K562 (cell line): Measurements from ENCODE around the gene PRRT1. TPM values are rescaled to one million over a fixed set of nuclear protein-coding genes. Genes with fewer than 3 reads are reported as not detected.

ENCODE experiments used
- ATAC-seq: fragments of 200-7000 bp; cut with Tn5 transposase; 3 replicates; pipeline ENCODE4 v1.9.1; 2020; ENCODE audit warnings: moderate library complexity
- Bru-seq: library from RNA; stranded (reverse); fragments of 400-500 nt; gene quantifications from one replicate; lab custom pipeline; 2021; lab: Mats Ljungman, UMichigan
- BruChase-seq, 2 experiments: library from RNA; stranded (reverse); fragments of 400-500 nt; gene quantifications; one replicate each; lab custom pipeline; 2021; lab: Mats Ljungman, UMichigan
- BruUV-seq: library from RNA; stranded (reverse); fragments of 400-500 nt; replicated peaks from 2 replicates; lab custom pipeline; 2021; lab: Mats Ljungman, UMichigan
- CTCF ChIA-PET: fragments of 300-600 bp; formaldehyde crosslinking; extraction: SDS; loops from one replicate; lab custom pipeline; 2021; ENCODE audit warnings: low intra/inter-chr PET ratio; lab: Yijun Ruan, JAX
- POLR2A ChIA-PET: fragments of 300-600, 350-650 bp; sonication (Branson Sonifier 250); formaldehyde crosslinking; extraction: SDS; loops from one replicate; lab custom pipeline; 2021; ENCODE audit warnings: antibody characterized with exemption, inconsistent platforms; lab: Yijun Ruan, JAX
- DNase-seq, 4 experiments: peaks; one replicate each; pipeline versions ENCODE4 v3.0.0 to v3.0.0-alpha.2; 2011 to 2018; ENCODE audit warnings: low spot score in 3 of 4, mixed read lengths in 3 of 4; ENCODE audit errors: extremely low read depth in 1 of 4
- FAIRE-seq: peaks from 2 replicates; lab custom pipeline; 2011; peaks lifted over from hg19 to GRCh38; lab: Jason Lieb, UNC
- H2AFZ ChIP-seq: 2 replicates; pipeline ENCODE4 v1.6.0; 2011; ENCODE audit warnings: low read depth, low read length, control low read depth, inconsistent platforms
- H3K27ac ChIP-seq: fragments of 200-600 bp; 3 replicates; pipeline ENCODE4 v1.8.0; 2011; ENCODE audit warnings: low read depth, mild to moderate bottlenecking, control low read depth, inconsistent platforms, low read length, moderate library complexity, mixed read lengths; ENCODE audit errors: extremely low read depth
- H3K27me3 ChIP-seq, 2 experiments: fragments of 300-600 bp in 1 of 2; 2 replicates in 1 of 2; 3 replicates in 1 of 2; pipeline versions ENCODE4 v1.6.0 to v1.8.0; 2011; ENCODE audit warnings: inconsistent platforms in 2 of 2, low read length in 2 of 2, mild to moderate bottlenecking in 1 of 2, mixed read lengths in 1 of 2, moderate library complexity in 1 of 2; ENCODE audit not compliant: control insufficient read depth in 2 of 2, insufficient read depth in 2 of 2
- H3K36me3 ChIP-seq: fragments of 300-600 bp; 3 replicates; pipeline ENCODE4 v1.8.0; 2011; ENCODE audit warnings: mild to moderate bottlenecking, low read length, inconsistent platforms; ENCODE audit not compliant: control insufficient read depth, insufficient read depth
- H3K4me1 ChIP-seq, 2 experiments: fragments of 200-600 bp in 1 of 2; replicated peaks in 1 of 2; 2 replicates in 1 of 2; 3 replicates in 1 of 2; pipeline versions ENCODE4 v1.5.1 to v1.8.0; 2011; ENCODE audit warnings: inconsistent platforms in 2 of 2, low read length in 2 of 2, mild to moderate bottlenecking in 1 of 2, mixed read lengths in 1 of 2, moderate library complexity in 1 of 2; ENCODE audit not compliant: control insufficient read depth in 2 of 2, insufficient read depth in 2 of 2
- H3K4me2 ChIP-seq: 2 replicates; pipeline ENCODE4 v1.6.1; 2011; ENCODE audit warnings: low read length, control low read depth, inconsistent platforms, mixed read lengths; ENCODE audit not compliant: insufficient read depth
- H3K4me3 ChIP-seq: fragments of 200-600 bp; sonication (generic), shearing (Covaris generic); 2 replicates; pipeline ENCODE4 v1.5.1; 2016; ENCODE audit warnings: control low read depth, inconsistent platforms
- H3K79me2 ChIP-seq: fragments of 200-600 bp; 3 replicates; pipeline ENCODE4 v1.8.0; 2011; ENCODE audit warnings: low read length, inconsistent platforms; ENCODE audit not compliant: control insufficient read depth, insufficient read depth
- H3K9ac ChIP-seq, 2 experiments: 2 replicates each; pipeline versions ENCODE4 v1.6.0 to v1.6.1; 2011; ENCODE audit warnings: low read depth in 2 of 2, low read length in 2 of 2, control low read depth in 1 of 2, inconsistent platforms in 1 of 2, mild to moderate bottlenecking in 1 of 2, mixed read lengths in 1 of 2; ENCODE audit not compliant: insufficient read depth in 1 of 2
- H3K9me1 ChIP-seq: one replicate; pipeline ENCODE4 v1.6.0; 2011; ENCODE audit warnings: inconsistent platforms, mild to moderate bottlenecking, low read length, moderate library complexity; ENCODE audit not compliant: control insufficient read depth, insufficient read depth
- H3K9me3 ChIP-seq: replicated peaks from 2 replicates; pipeline ENCODE4 v1.5.1; 2011; ENCODE audit warnings: low read depth, low read length, inconsistent platforms; ENCODE audit not compliant: control insufficient read depth, insufficient read depth
- H4K20me1 ChIP-seq: replicated peaks from 2 replicates; pipeline ENCODE4 v1.6.1; 2011; ENCODE audit warnings: low read length, inconsistent platforms, mixed read lengths; ENCODE audit not compliant: control insufficient read depth, insufficient read depth
- SPI1 ChIP-seq: IDR thresholded peaks from 2 replicates; pipeline ENCODE4 v1.6.1; 2011; ENCODE audit warnings: low read depth, low read length, control low read depth, borderline replicate concordance
- ZNF699 ChIP-seq: fragments of 250-450 bp; sonication (Bioruptor Pico); IDR thresholded peaks from 2 replicates; pipeline ENCODE4 v1.8.0; 2021; ENCODE audit warnings: mild to moderate bottlenecking, moderate library complexity; ENCODE audit not compliant: insufficient replicate concordance
- ZNF707 ChIP-seq: fragments of 250-450 bp; sonication (Bioruptor Pico); conservative IDR thresholded peaks from 2 replicates; pipeline ENCODE4 v1.8.0; 2022; ENCODE audit warnings: inconsistent platforms, mild to moderate bottlenecking, moderate library complexity
- WGBS: fragments of 100-300 bp; shearing (Covaris generic); methylation state at CpG from one replicate; pipeline ENCODE4 v1.1.6; 2016; ENCODE audit warnings: low coverage, mixed read lengths; ENCODE audit not compliant: insufficient coverage; ENCODE audit errors: missing lambda C conversion rate; 5-methylcytosine and 5-hydroxymethylcytosine counted together
- in situ Hi-C: fragments of 300-500 bp; cut with MboI; formaldehyde crosslinking; loops from 4 replicates; pipeline ENCODE4 v1.15.0; 2018; ENCODE audit warnings: inconsistent platforms, mixed read lengths
- intact Hi-C: fragments of 100-400 bp; cut with micrococcal nuclease; formaldehyde crosslinking; loops from 2 replicates; pipeline ENCODE4 v1.14.2; 2022
- long read RNA-seq, 3 experiments: library from polyadenylated mRNA in 2 of 3; library from RNA in 1 of 3; unstranded in 2 of 3; stranded (forward) in 1 of 3; transcript quantifications; one replicate each; pipeline ENCODE4 v2.0.0, GENCODE V29; 2019 to 2022
- polyA minus RNA-seq, 3 experiments: library from RNA; depleted of rRNA, polyadenylated mRNA; stranded (reverse); fragments of >200 nt; gene quantifications; 2 replicates each; pipeline ENCODE4 v1.2.3, GENCODE V29; 2011
- polyA plus RNA-seq, 8 experiments: library from polyadenylated mRNA; depleted of rRNA in 4 of 8; stranded (reverse) in 5 of 8; unstranded in 3 of 8; fragments of >200 nt; fragmentation: Nextera tagmentation in 2 of 8; fragmentation: Illumina TruSeq in 1 of 8; extraction: Ambion mirVana in 2 of 8; extraction: Trizol in 1 of 8; gene quantifications; 2 replicates each; pipeline versions ENCODE4 v1.2.1 to v1.2.3, GENCODE V29; 2011 to 2014; ENCODE audit warnings: inconsistent platforms in 1 of 8, missing spikeins in 1 of 8
- total RNA-seq, 7 experiments: library from RNA; depleted of rRNA in 6 of 7; stranded (reverse); fragments of >200 nt in 6 of 7; fragmentation: Illumina TruSeq in 2 of 7; extraction: Trizol in 2 of 7; gene quantifications; 2 replicates each; pipeline versions ENCODE4 v1.2.1 to v1.2.3, GENCODE V29; 2011 to 2021; ENCODE audit warnings: low replicate concordance in 1 of 7
- TF ChIP-seq, protein P1 (sequence below): fragments of 450-650 bp; IDR thresholded peaks from one replicate; pipeline ENCODE4 v1.6.1; 2018; ENCODE audit warnings: mild to moderate bottlenecking, moderate library complexity; ENCODE audit not compliant: partially characterized antibody
- TF ChIP-seq, protein P2 (sequence below), 2 experiments: fragments of 450-650 bp in 1 of 2; sonication (generic) in 1 of 2; formaldehyde crosslinking in 1 of 2; IDR thresholded peaks in 1 of 2; conservative IDR thresholded peaks in 1 of 2; 2 replicates each; pipeline versions ENCODE4 v1.6.1 to v1.8.1; 2016 to 2023; ENCODE audit warnings: mild to moderate bottlenecking in 2 of 2, moderate library complexity in 2 of 2, inconsistent platforms in 1 of 2, missing genetic modification reagents in 1 of 2
- TF ChIP-seq, protein P3 (sequence below), 2 experiments: fragments of 450-650 bp in 1 of 2; sonication (generic) in 1 of 2; formaldehyde crosslinking; conservative IDR thresholded peaks; 2 replicates each; pipeline versions ENCODE4 v1.4.0 to v1.8.1; 2020 to 2022; ENCODE audit warnings: mild to moderate bottlenecking in 1 of 2, missing genetic modification reagents in 1 of 2
- TF ChIP-seq, protein P4 (sequence below): fragments of 250-450 bp; sonication (Bioruptor Pico); IDR thresholded peaks from 2 replicates; pipeline ENCODE4 v1.8.0; 2022; ENCODE audit warnings: inconsistent platforms
- TF ChIP-seq, protein P5 (sequence below): fragments of 250-450 bp; sonication (Bioruptor Pico); IDR thresholded peaks from 2 replicates; pipeline ENCODE4 v1.8.0; 2021; ENCODE audit warnings: moderate library complexity, mild to moderate bottlenecking, inconsistent platforms

Gene PRRT1
- 2.0 and 3.2 TPM in 2 replicates for total RNA-seq (2011; cell fraction: chromatin; rRNA removed; ENCODE audit: low replicate concordance)
- total RNA-seq (2011; cell fraction: nucleolus; rRNA removed) = 0.92 and 1.5 TPM in 2 replicates
- 3.2 and 6.0 TPM in 2 replicates for total RNA-seq (2011; cell fraction: nucleoplasm; rRNA removed)
- 0.14 and 0.57 TPM in 2 replicates for total RNA-seq (2014; rRNA removed)
- total RNA-seq (2014; rRNA removed; fragmentation: Illumina TruSeq; extraction: Trizol) = 0.16 and 0.29 TPM in 2 replicates
- 0.40 and 0.53 TPM in 2 replicates for total RNA-seq (2015; rRNA removed; fragmentation: Illumina TruSeq; extraction: Trizol)
- 1.9 and 3.0 TPM in 2 replicates for total RNA-seq (2021)
- polyA plus RNA-seq (2011; rRNA removed) = 0.50 and 1.1 TPM in 2 replicates
- polyA plus RNA-seq (2011; cell fraction: cytosol; rRNA removed) = 1.3 and 2.0 TPM in 2 replicates
- polyA plus RNA-seq (2011; cell fraction: nucleus; rRNA removed) = 6.7 and 12.8 TPM in 2 replicates
- 3.9 and 9.0 TPM in 2 replicates for polyA plus RNA-seq (2012)
- polyA plus RNA-seq (2014; fragmentation: Illumina TruSeq; extraction: Trizol) = 3.3 and 3.5 TPM in 2 replicates
- polyA plus RNA-seq (2014; fragmentation: Nextera tagmentation; extraction: Ambion mirVana) = under 1 TPM; 0.31 to 0.41 TPM
- 2.1 and 2.8 TPM in 2 replicates for polyA plus RNA-seq (2014; rRNA removed)
- polyA minus RNA-seq (2011; rRNA and poly(A)+ RNA removed) = 0.07 and 0.27 TPM in 2 replicates
- polyA minus RNA-seq (2011; cell fraction: cytosol; rRNA and poly(A)+ RNA removed) = 0.48 TPM in 1 of 2 replicates, not detected in the other
- 0.44 and 0.54 TPM in 2 replicates for polyA minus RNA-seq (2011; cell fraction: nucleus; rRNA and poly(A)+ RNA removed)
- percentile 47 among the genes with signal in this experiment for Bru-seq, nascent RNA
- percentile 48 among the genes with signal in this experiment for BruChase-seq, experiment 1, labeled RNA remaining after a 2-hour chase
- percentile 52 among the genes with signal in this experiment for BruChase-seq, experiment 2, labeled RNA remaining after a 6-hour chase
- long read RNA-seq, experiment 1, partial matches to known transcripts = 2 of 3 reads
- long read RNA-seq, experiment 1, other reads (novel, unspliced or antisense) = 0 of 3 reads
- long read RNA-seq, experiment 2, partial matches to known transcripts = 0 of 3 reads
- long read RNA-seq, experiment 2, other reads (novel, unspliced or antisense) = 1 of 3 reads
- long read RNA-seq, experiment 3, partial matches to known transcripts = 1 of 1 reads
- long read RNA-seq, experiment 3, other reads (novel, unspliced or antisense) = 0 of 1 reads

DNA sequence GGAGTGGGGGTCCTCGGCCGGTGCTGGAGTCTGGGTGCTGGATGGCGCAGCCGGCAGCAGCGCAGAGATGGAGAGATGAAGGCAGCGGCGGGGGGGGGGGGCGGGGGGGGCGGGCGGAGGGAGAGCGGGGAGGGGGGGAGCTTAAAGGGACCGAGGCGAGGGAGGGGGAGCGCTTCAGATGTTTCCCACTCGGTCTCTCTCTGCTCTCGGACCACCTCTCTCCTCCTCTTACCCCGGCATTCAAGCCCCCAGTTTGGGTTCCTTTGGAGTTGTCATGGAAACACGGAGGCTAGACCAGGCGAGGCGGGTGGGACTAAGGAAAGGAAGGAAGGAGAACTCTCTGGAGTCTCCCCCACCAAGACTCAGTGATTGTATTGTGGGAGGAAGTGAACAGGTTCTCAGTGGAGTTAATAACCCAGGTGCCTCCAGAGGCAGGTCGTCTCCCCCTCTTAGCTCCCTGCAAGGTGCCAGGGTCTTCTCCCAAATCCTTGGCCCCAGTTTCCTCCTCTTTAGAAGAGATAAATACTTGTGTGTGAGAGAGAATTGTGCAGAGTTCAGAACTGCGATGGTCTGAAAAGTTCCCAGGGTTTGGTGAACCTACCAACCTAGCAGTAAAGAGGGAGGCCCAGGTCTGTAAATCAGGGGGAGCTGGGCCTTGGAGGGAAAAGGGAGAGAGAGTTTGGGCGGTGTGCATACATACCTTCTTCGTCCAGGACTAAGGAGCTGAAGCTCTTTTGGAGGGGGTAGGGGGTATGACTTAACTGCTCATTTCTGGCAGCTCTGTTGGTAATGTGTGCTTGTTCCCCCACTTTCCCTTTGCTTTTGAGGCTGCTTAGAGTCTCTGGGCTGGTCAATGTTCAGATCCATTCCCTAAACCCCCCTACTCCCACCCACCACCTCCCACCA lies at the start of gene PRRT1:
Gene PRRT1, minus strand, starts transcription at position 77 of the 906 bp plus-strand sequence. CDS start 112 bp downstream, outside the sequence.
- CTCF ChIA-PET = interaction anchor here (4.2 kb wide), 1 partner anchor 33 kb away, joined by 51 read pairs; no protein-coding TSS in a partner anchor
- Histone ChIP-seq H3K9me3 (no peaks in the 10 kb centered on the region), H3K4me2 (peak within 1 kb of the TSS; percentile 86), H3K4me3 (peak within 1 kb of the TSS; percentile 65; the same call in 1 of the 2 replicates), H3K79me2 (peaks cover 44% of the 10 kb centered on the region), H3K36me3 (peaks cover 20% of the 10 kb centered on the region), H2AFZ (peak within 1 kb of the TSS; percentile 91), H3K27ac (peak within 1 kb of the TSS; percentile 89), H3K27me3 (no peaks in the 10 kb centered on the region), H3K4me1 (peaks cover 25 to 65% of the 10 kb centered on the region in 2 experiments; a peak in 4 of 5 replicates), H3K9ac (peak within 1 kb of the TSS; percentile 86 to 93), H4K20me1 (no peaks in the 10 kb centered on the region), H3K9me1 (no peaks in the 10 kb centered on the region)
- intact Hi-C loops (no loop called here), in situ Hi-C loops (no loop called here)
- ATAC-seq (no peak), DNase-seq (peak in 2 of 4 experiments; percentile 47 to 49), FAIRE-seq (peak; percentile 68)
- WGBS = 21% methylated on average over 6 of the region's 24 CpGs
- POLR2A ChIA-PET = interaction anchor here (0.6 to 2.1 kb wide), 8 partner anchors 12 to 61 kb away, joined by 3 to 7 read pairs (median 4); partner anchors contain the start of genes ATF6B and FKBPL
- BruUV-seq = no TSS peak
- TF ChIP-seq, protein P1, sequence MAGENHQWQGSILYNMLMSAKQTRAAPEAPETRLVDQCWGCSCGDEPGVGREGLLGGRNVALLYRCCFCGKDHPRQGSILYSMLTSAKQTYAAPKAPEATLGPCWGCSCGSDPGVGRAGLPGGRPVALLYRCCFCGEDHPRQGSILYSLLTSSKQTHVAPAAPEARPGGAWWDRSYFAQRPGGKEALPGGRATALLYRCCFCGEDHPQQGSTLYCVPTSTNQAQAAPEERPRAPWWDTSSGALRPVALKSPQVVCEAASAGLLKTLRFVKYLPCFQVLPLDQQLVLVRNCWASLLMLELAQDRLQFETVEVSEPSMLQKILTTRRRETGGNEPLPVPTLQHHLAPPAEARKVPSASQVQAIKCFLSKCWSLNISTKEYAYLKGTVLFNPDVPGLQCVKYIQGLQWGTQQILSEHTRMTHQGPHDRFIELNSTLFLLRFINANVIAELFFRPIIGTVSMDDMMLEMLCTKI = no peak
- TF ChIP-seq SPI1 (peak; percentile 78; the same call in 1 of the 2 replicates), ZNF699 (CRISPR knock-in tag) (no peak), ZNF707 (no peak)
- TF ChIP-seq, protein P2, sequence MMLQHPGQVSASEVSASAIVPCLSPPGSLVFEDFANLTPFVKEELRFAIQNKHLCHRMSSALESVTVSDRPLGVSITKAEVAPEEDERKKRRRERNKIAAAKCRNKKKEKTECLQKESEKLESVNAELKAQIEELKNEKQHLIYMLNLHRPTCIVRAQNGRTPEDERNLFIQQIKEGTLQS (IDR thresholded peaks at IDR 0.05) = no peak
- TF ChIP-seq, protein P2 (CRISPR knock-in tag; conservative IDR thresholded peaks at IDR 0.05) = no peak
- TF ChIP-seq, protein P3, sequence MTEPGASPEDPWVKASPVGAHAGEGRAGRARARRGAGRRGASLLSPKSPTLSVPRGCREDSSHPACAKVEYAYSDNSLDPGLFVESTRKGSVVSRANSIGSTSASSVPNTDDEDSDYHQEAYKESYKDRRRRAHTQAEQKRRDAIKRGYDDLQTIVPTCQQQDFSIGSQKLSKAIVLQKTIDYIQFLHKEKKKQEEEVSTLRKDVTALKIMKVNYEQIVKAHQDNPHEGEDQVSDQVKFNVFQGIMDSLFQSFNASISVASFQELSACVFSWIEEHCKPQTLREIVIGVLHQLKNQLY (CRISPR knock-in tag; conservative IDR thresholded peaks at IDR 0.05) = no peak
- TF ChIP-seq, protein P4, sequence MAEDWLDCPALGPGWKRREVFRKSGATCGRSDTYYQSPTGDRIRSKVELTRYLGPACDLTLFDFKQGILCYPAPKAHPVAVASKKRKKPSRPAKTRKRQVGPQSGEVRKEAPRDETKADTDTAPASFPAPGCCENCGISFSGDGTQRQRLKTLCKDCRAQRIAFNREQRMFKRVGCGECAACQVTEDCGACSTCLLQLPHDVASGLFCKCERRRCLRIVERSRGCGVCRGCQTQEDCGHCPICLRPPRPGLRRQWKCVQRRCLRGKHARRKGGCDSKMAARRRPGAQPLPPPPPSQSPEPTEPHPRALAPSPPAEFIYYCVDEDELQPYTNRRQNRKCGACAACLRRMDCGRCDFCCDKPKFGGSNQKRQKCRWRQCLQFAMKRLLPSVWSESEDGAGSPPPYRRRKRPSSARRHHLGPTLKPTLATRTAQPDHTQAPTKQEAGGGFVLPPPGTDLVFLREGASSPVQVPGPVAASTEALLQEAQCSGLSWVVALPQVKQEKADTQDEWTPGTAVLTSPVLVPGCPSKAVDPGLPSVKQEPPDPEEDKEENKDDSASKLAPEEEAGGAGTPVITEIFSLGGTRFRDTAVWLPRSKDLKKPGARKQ (CRISPR knock-in tag) = 0 out of 2 replicates have a peak, but pooled peaks have one; percentile 41
- TF ChIP-seq, protein P5, sequence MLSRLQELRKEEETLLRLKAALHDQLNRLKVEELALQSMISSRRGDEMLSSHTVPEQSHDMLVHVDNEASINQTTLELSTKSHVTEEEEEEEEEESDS (CRISPR knock-in tag) = no peak
